T47D (cell line): Measurements from ENCODE around the gene ZBED2.

Source experiments
- DNase-seq, 2 experiments: peaks; one replicate each; pipeline versions ENCODE4 v3.0.0 to v3.0.0-alpha.2; 2011 to 2012; ENCODE audit warnings: low read depth in 1 of 2, low spot score in 1 of 2
- JUND ChIP-seq: IDR thresholded peaks from 2 replicates; pipeline ENCODE4 v1.6.1; 2012; ENCODE audit warnings: low read depth
- in situ Hi-C: cut with HindIII; loops from 2 replicates; pipeline ENCODE4 v1.10.0; 2016; ENCODE audit warnings: low sequenced_read_pairs, low pct_unique_long_range_greater_than_20kb

ZBED2 gene

DNA sequence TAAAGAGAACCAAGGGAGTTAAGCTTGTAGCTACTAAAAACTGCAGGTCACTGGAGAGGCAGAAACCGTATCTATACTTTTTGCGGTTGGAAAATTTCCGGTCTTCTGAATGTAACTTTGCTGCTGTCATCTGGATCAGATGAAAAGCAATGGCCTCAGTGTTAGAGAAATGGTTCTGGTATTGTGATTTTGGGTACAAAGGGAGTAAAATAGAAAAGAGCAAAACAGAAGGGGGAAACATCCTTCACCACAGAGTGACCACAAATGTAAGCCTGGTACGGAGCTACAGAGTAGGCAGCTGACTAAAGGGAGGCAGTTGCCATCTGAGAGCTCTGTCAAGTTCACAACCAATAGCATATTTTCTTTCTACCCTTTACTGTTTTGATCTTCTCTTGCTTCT, 47.5 kb downstream of the ZBED2 start:
- DNase-seq = no peak
- in situ Hi-C loops = no loop called here
- TF ChIP-seq JUND = no peak

- no peak for DNase-seq
- no peak for TF ChIP-seq JUND
- in situ Hi-C loops = no loop called here
Measured at GRCh38 chr3:111545349-111545748, 49.8 kb downstream of the ZBED2 start.
